Stimulated activated memory B cell treated with anti-CD40 and anti-IgM and Interleukin-4, amounts not matched to agents 10 μg/mL and 1 μg/mL and 100 μg/mL, for 72 hours (primary cell): ENCODE measurements around the gene UCN3.
"Not testable (repeated sequence)": the region's sequence is repeated elsewhere in the genome, so short reads cannot be mapped to it uniquely, and the experiment has no call there.

Experiments used
- ATAC-seq: fragments of 150-1000 bp; cut with Tn5 transposase; 2 replicates; pipeline ENCODE4 v1.10.0; 2021
- H3K27ac Mint-ChIP-seq: one replicate; pipeline ENCODE4 v1.8.0; 2022; ENCODE audit warnings: mild to moderate bottlenecking, mixed read lengths
- H3K27me3 Mint-ChIP-seq: one replicate; pipeline ENCODE4 v1.8.0; 2022; ENCODE audit warnings: mixed read lengths
- H3K36me3 Mint-ChIP-seq: one replicate; pipeline ENCODE4 v1.8.0; 2022; ENCODE audit warnings: mixed read lengths
- H3K4me1 Mint-ChIP-seq: one replicate; pipeline ENCODE4 v1.8.0; 2022; ENCODE audit warnings: mixed read lengths
- H3K4me3 Mint-ChIP-seq: one replicate; pipeline ENCODE4 v1.8.0; 2022; ENCODE audit warnings: mild to moderate bottlenecking, moderate library complexity, mixed read lengths
- H3K9me3 Mint-ChIP-seq: one replicate; pipeline ENCODE4 v1.8.0; 2022; ENCODE audit warnings: mixed read lengths

UCN3 gene

GRCh38 chr10:5355594-5356301 lies 9.0 kb upstream of the UCN3 start:
- Mint-ChIP-seq H3K36me3 (no peaks in the 10 kb centered on the region), H3K27ac (no peak overlapping the region), H3K4me1 (no peaks in the 10 kb centered on the region), H3K9me3 (peaks cover 4% of the 10 kb centered on the region), H3K27me3 (peaks cover 56% of the 10 kb centered on the region), H3K4me3 (no peak overlapping the region)
- no peak for ATAC-seq

- H3K9me3 Mint-ChIP-seq, result peaks cover 4% of the 10 kb centered on the region
- H3K27me3 Mint-ChIP-seq, result peaks cover 62% of the 10 kb centered on the region
- no peaks in the 10 kb centered on the region for H3K4me1 Mint-ChIP-seq
- no peak overlapping the region for H3K27ac Mint-ChIP-seq
- ATAC-seq, result no peak
- no peaks in the 10 kb centered on the region for H3K36me3 Mint-ChIP-seq
- no peak overlapping the region for H3K4me3 Mint-ChIP-seq
These were observed 8.4 kb upstream of the UCN3 start for GRCh38 chr10:5356302-5356763.

- H3K27me3 Mint-ChIP-seq, result peaks cover 76% of the 10 kb centered on the region
- no peaks in the 10 kb centered on the region for H3K4me1 Mint-ChIP-seq
- no peaks in the 10 kb centered on the region for H3K36me3 Mint-ChIP-seq
- no peak for ATAC-seq
- no peak overlapping the region for H3K4me3 Mint-ChIP-seq
- no peak overlapping the region for H3K27ac Mint-ChIP-seq
- peaks cover 4% of the 10 kb centered on the region for H3K9me3 Mint-ChIP-seq
These were observed 4.3 kb upstream of the UCN3 start for GRCh38 chr10:5360318-5360915.

- Mint-ChIP-seq H3K4me1 (no peaks in the 10 kb centered on the region), H3K4me3 (no peak overlapping the region), H3K36me3 (no peaks in the 10 kb centered on the region), H3K27me3 (peaks cover 61% of the 10 kb centered on the region), H3K27ac (no peak overlapping the region), H3K9me3 (peaks cover 4% of the 10 kb centered on the region)
- ATAC-seq, result no peak
These were observed 2.8 kb upstream of the UCN3 start for GRCh38 chr10:5361966-5362365.

- no peaks in the 10 kb centered on the region for H3K9me3 Mint-ChIP-seq
- no peaks in the 10 kb centered on the region for H3K36me3 Mint-ChIP-seq
These were observed 1.9 kb upstream of the UCN3 start for GRCh38 chr10:5362873-5363272.

GRCh38 chr10:5364374-5364773 lies 392 bp upstream of the UCN3 start:
- H3K27ac Mint-ChIP-seq, result no peak overlapping the region
- ATAC-seq, result no peak
- no peaks in the 10 kb centered on the region for H3K9me3 Mint-ChIP-seq
- H3K27me3 Mint-ChIP-seq, result peaks cover 43% of the 10 kb centered on the region
- no peaks in the 10 kb centered on the region for H3K4me1 Mint-ChIP-seq
- H3K4me3 Mint-ChIP-seq, result no peak overlapping the region
- H3K36me3 Mint-ChIP-seq, result no peaks in the 10 kb centered on the region

More at GRCh38 chr10:5362873-5363272, 1.9 kb upstream of the UCN3 start:
- no peak for ATAC-seq
- H3K4me3 Mint-ChIP-seq, result no peak overlapping the region
- H3K27ac Mint-ChIP-seq, result no peak overlapping the region
- H3K4me1 Mint-ChIP-seq, result no peaks in the 10 kb centered on the region
- H3K27me3 Mint-ChIP-seq, result peaks cover 52% of the 10 kb centered on the region

- Mint-ChIP-seq H3K27ac (no peak overlapping the region), H3K27me3 (peaks cover 28% of the 10 kb centered on the region), H3K4me1 (no peaks in the 10 kb centered on the region), H3K36me3 (no peaks in the 10 kb centered on the region), H3K9me3 (peaks cover 7% of the 10 kb centered on the region), H3K4me3 (no peak overlapping the region)
- no peak for ATAC-seq
These were observed 1.2 kb downstream of the UCN3 start for GRCh38 chr10:5365928-5366327.

GRCh38 chr10:5369362-5370158 lies 4.8 kb downstream of the UCN3 start:
- Mint-ChIP-seq H3K27ac (no peak overlapping the region), H3K4me3 (no peak overlapping the region), H3K36me3 (no peaks in the 10 kb centered on the region), H3K4me1 (no peaks in the 10 kb centered on the region), H3K27me3 (peaks cover 9% of the 10 kb centered on the region), H3K9me3 (peaks cover 11% of the 10 kb centered on the region)
- ATAC-seq, result no peak

GRCh38 chr10:5370493-5371352 lies 6.0 kb downstream of the UCN3 start:
- Mint-ChIP-seq H3K9me3 (peaks cover 11% of the 10 kb centered on the region), H3K27ac (no peak overlapping the region), H3K4me1 (no peaks in the 10 kb centered on the region), H3K27me3 (peaks cover 21% of the 10 kb centered on the region), H3K4me3 (no peak overlapping the region), H3K36me3 (no peaks in the 10 kb centered on the region)
- no peak for ATAC-seq

- no peak overlapping the region for H3K4me3 Mint-ChIP-seq
- H3K9me3 Mint-ChIP-seq, result peaks cover 11% of the 10 kb centered on the region
- H3K36me3 Mint-ChIP-seq, result no peaks in the 10 kb centered on the region
- peaks cover 33% of the 10 kb centered on the region for H3K27me3 Mint-ChIP-seq
- no peak overlapping the region for H3K27ac Mint-ChIP-seq
- ATAC-seq, result no peak
- H3K4me1 Mint-ChIP-seq, result no peaks in the 10 kb centered on the region
These were observed 8.5 kb downstream of the UCN3 start for GRCh38 chr10:5373307-5373706.

- Mint-ChIP-seq H3K4me3 (no peak overlapping the region), H3K36me3 (no peaks in the 10 kb centered on the region), H3K9me3 (peaks cover 11% of the 10 kb centered on the region), H3K27ac (no peak overlapping the region), H3K27me3 (peaks cover 33% of the 10 kb centered on the region), H3K4me1 (no peaks in the 10 kb centered on the region)
- ATAC-seq, result no peak
These were observed 9.3 kb downstream of the UCN3 start for GRCh38 chr10:5373891-5374611.

- ATAC-seq, result no peak
- Mint-ChIP-seq H3K9me3 (no peaks in the 10 kb centered on the region), H3K27ac (no peak overlapping the region), H3K4me1 (no peaks in the 10 kb centered on the region), H3K36me3 (no peaks in the 10 kb centered on the region), H3K4me3 (no peak overlapping the region), H3K27me3 (peaks cover 33% of the 10 kb centered on the region)
These were observed 11.7 kb downstream of the UCN3 start for GRCh38 chr10:5376450-5376849.

- H3K36me3 Mint-ChIP-seq, H3K27ac Mint-ChIP-seq, ATAC-seq, H3K4me1 Mint-ChIP-seq, H3K9me3 Mint-ChIP-seq, H3K4me3 Mint-ChIP-seq: not testable (repeated sequence)
- H3K27me3 Mint-ChIP-seq, result peaks cover 27% of the 10 kb centered on the region
These were observed 14.4 kb downstream of the UCN3 start for GRCh38 chr10:5379202-5379601.

- ATAC-seq, H3K9me3 Mint-ChIP-seq, H3K4me1 Mint-ChIP-seq, H3K4me3 Mint-ChIP-seq, H3K36me3 Mint-ChIP-seq, H3K27ac Mint-ChIP-seq: not testable (repeated sequence)
- H3K27me3 Mint-ChIP-seq, result peaks cover 20% of the 10 kb centered on the region
These were observed 15.6 kb downstream of the UCN3 start for GRCh38 chr10:5380395-5380794.
